ENCODE results near the gene ZDHHC8. TPM values are rescaled to one million over a fixed set of nuclear protein-coding genes. Genes with fewer than 3 reads are reported as not detected.

ZDHHC8 gene
- total RNA-seq, 2 donors from 2014 or later: 23.4 to 59.7 TPM

GRCh38 chr22:20173772-20174171, 42.2 kb downstream of the ZDHHC8 start:
- Mint-ChIP-seq H3K4me3 (no peak overlapping the region), H3K4me1 (no peaks in the 10 kb centered on the region), H3K27me3 (no peaks in the 10 kb centered on the region), H3K36me3 (ENCODE audit: low read depth) (no peaks in the 10 kb centered on the region), H3K9me3 (no peaks in the 10 kb centered on the region), H3K27ac (no peak overlapping the region)
- ATAC-seq (replicated peaks): no peak

GRCh38 chr22:20174785-20175596, 43.4 kb downstream of the ZDHHC8 start:
- no peaks in the 10 kb centered on the region for H3K4me1 Mint-ChIP-seq
- H3K36me3 Mint-ChIP-seq (ENCODE audit: low read depth): no peaks in the 10 kb centered on the region
- ATAC-seq (replicated peaks): no peak
- H3K9me3 Mint-ChIP-seq: no peaks in the 10 kb centered on the region
- no peak overlapping the region for H3K27ac Mint-ChIP-seq
- H3K27me3 Mint-ChIP-seq: no peaks in the 10 kb centered on the region
- H3K4me3 Mint-ChIP-seq: no peak overlapping the region

- Mint-ChIP-seq H3K27me3 (no peaks in the 10 kb centered on the region), H3K9me3 (no peaks in the 10 kb centered on the region), H3K4me1 (no peaks in the 10 kb centered on the region), H3K4me3 (no peak overlapping the region), H3K36me3 (ENCODE audit: low read depth) (no peaks in the 10 kb centered on the region), H3K27ac (no peak overlapping the region)
- ATAC-seq (replicated peaks): no peak
Measured at GRCh38 chr22:20175597-20175900, 43.9 kb downstream of the ZDHHC8 start.

- no peak for ATAC-seq (replicated peaks)
- Mint-ChIP-seq H3K4me3 (no peak overlapping the region), H3K27me3 (no peaks in the 10 kb centered on the region)
Measured at GRCh38 chr22:20176421-20177085, 44.9 kb downstream of the ZDHHC8 start.

GRCh38 chr22:20177217-20177911, 45.8 kb downstream of the ZDHHC8 start:
- ATAC-seq (replicated peaks): no peak
- H3K27ac Mint-ChIP-seq: no peak overlapping the region
- no peaks in the 10 kb centered on the region for H3K4me1 Mint-ChIP-seq
- no peaks in the 10 kb centered on the region for H3K27me3 Mint-ChIP-seq
- no peaks in the 10 kb centered on the region for H3K9me3 Mint-ChIP-seq
- no peak overlapping the region for H3K4me3 Mint-ChIP-seq
- no peaks in the 10 kb centered on the region for H3K36me3 Mint-ChIP-seq (ENCODE audit: low read depth)

More at GRCh38 chr22:20176421-20177085, 44.9 kb downstream of the ZDHHC8 start:
- no peaks in the 10 kb centered on the region for H3K4me1 Mint-ChIP-seq
- no peaks in the 10 kb centered on the region for H3K36me3 Mint-ChIP-seq (ENCODE audit: low read depth)
- H3K9me3 Mint-ChIP-seq: no peaks in the 10 kb centered on the region
- no peak overlapping the region for H3K27ac Mint-ChIP-seq

GRCh38 chr22:20178075-20178914, 46.7 kb downstream of the ZDHHC8 start:
- Mint-ChIP-seq H3K4me3 (no peak overlapping the region), H3K4me1 (no peaks in the 10 kb centered on the region), H3K36me3 (ENCODE audit: low read depth) (no peaks in the 10 kb centered on the region), H3K27ac (no peak overlapping the region), H3K27me3 (no peaks in the 10 kb centered on the region), H3K9me3 (no peaks in the 10 kb centered on the region)
- no peak for ATAC-seq (replicated peaks)

- Mint-ChIP-seq H3K36me3 (ENCODE audit: low read depth) (no peaks in the 10 kb centered on the region), H3K4me3 (no peak overlapping the region), H3K27me3 (no peaks in the 10 kb centered on the region), H3K4me1 (no peaks in the 10 kb centered on the region), H3K9me3 (no peaks in the 10 kb centered on the region), H3K27ac (no peak overlapping the region)
- no peak for ATAC-seq (replicated peaks)
Measured at GRCh38 chr22:20178915-20179227, 47.3 kb downstream of the ZDHHC8 start.

- H3K4me3 Mint-ChIP-seq: no peak overlapping the region
- H3K27me3 Mint-ChIP-seq: no peaks in the 10 kb centered on the region
- H3K36me3 Mint-ChIP-seq (ENCODE audit: low read depth): no peaks in the 10 kb centered on the region
- H3K4me1 Mint-ChIP-seq: no peaks in the 10 kb centered on the region
- H3K27ac Mint-ChIP-seq: no peak overlapping the region
- H3K9me3 Mint-ChIP-seq: no peaks in the 10 kb centered on the region
- ATAC-seq (replicated peaks): no peak
Measured at GRCh38 chr22:20179455-20180244, 48.0 kb downstream of the ZDHHC8 start.

GRCh38 chr22:20180245-20180630, 48.6 kb downstream of the ZDHHC8 start:
- ATAC-seq (replicated peaks): peak; percentile 7

GRCh38 chr22:20180640-20181039, 49.0 kb downstream of the ZDHHC8 start:
- no peaks in the 10 kb centered on the region for H3K4me1 Mint-ChIP-seq
- ATAC-seq (replicated peaks): no peak
- no peaks in the 10 kb centered on the region for H3K9me3 Mint-ChIP-seq
- no peaks in the 10 kb centered on the region for H3K36me3 Mint-ChIP-seq (ENCODE audit: low read depth)
- no peaks in the 10 kb centered on the region for H3K27me3 Mint-ChIP-seq
- no peak overlapping the region for H3K27ac Mint-ChIP-seq
- no peak overlapping the region for H3K4me3 Mint-ChIP-seq

More at GRCh38 chr22:20180245-20180630, 48.6 kb downstream of the ZDHHC8 start:
- Mint-ChIP-seq H3K4me1 (no peaks in the 10 kb centered on the region), H3K27ac (no peak overlapping the region), H3K36me3 (ENCODE audit: low read depth) (no peaks in the 10 kb centered on the region), H3K9me3 (no peaks in the 10 kb centered on the region), H3K4me3 (no peak overlapping the region), H3K27me3 (no peaks in the 10 kb centered on the region)

- Mint-ChIP-seq H3K27me3 (no peaks in the 10 kb centered on the region), H3K36me3 (ENCODE audit: low read depth) (no peaks in the 10 kb centered on the region), H3K9me3 (no peaks in the 10 kb centered on the region), H3K4me3 (no peak overlapping the region), H3K4me1 (no peaks in the 10 kb centered on the region), H3K27ac (no peak overlapping the region)
- no peak for ATAC-seq (replicated peaks)
Measured at GRCh38 chr22:20181194-20181883, 49.7 kb downstream of the ZDHHC8 start.

GRCh38 chr22:20181884-20182236, 50.3 kb downstream of the ZDHHC8 start:
- H3K27me3 Mint-ChIP-seq: no peaks in the 10 kb centered on the region
- H3K4me1 Mint-ChIP-seq: no peaks in the 10 kb centered on the region
- ATAC-seq (replicated peaks): no peak
- no peak overlapping the region for H3K4me3 Mint-ChIP-seq
- H3K36me3 Mint-ChIP-seq (ENCODE audit: low read depth): no peaks in the 10 kb centered on the region
- no peak overlapping the region for H3K27ac Mint-ChIP-seq
- no peaks in the 10 kb centered on the region for H3K9me3 Mint-ChIP-seq

GRCh38 chr22:20182365-20182764, 50.8 kb downstream of the ZDHHC8 start:
- ATAC-seq (replicated peaks): no peak
- Mint-ChIP-seq H3K36me3 (ENCODE audit: low read depth) (no peaks in the 10 kb centered on the region), H3K9me3 (no peaks in the 10 kb centered on the region), H3K4me1 (no peaks in the 10 kb centered on the region), H3K4me3 (no peak overlapping the region), H3K27me3 (no peaks in the 10 kb centered on the region), H3K27ac (no peak overlapping the region)

All from activated T-helper 17 cell treated with anti-CD3 and anti-CD28 coated beads, Interleukin-2, amount 50 U/mL, for 72 hours (primary cell).